Mammary epithelial cell (primary cell): ENCODE measurements around the gene TMEM141.

Experiments used
- CTCF ChIP-seq, 2 donors: IDR thresholded peaks in 1 of 2; conservative IDR thresholded peaks in 1 of 2; 2 replicates each; pipeline ENCODE4 v1.5.1; 2011 to 2012; ENCODE audit warnings: inconsistent platforms in 2 of 2, low read length in 2 of 2, mild to moderate bottlenecking in 2 of 2, control low read depth in 1 of 2, low read depth in 1 of 2; ENCODE audit not compliant: insufficient read depth in 1 of 2; ENCODE audit errors: extremely low read depth in 1 of 2
- EZH2 ChIP-seq: IDR thresholded peaks from 2 replicates; pipeline ENCODE4 v1.6.1; 2012; ENCODE audit warnings: low read length, inconsistent platforms, borderline replicate concordance

GRCh38 chr9:136757751-136758140 is 33.4 kb upstream of the TMEM141 start:
- TF ChIP-seq CTCF (conservative IDR thresholded peaks at IDR 0.05 in 1 of 2, IDR thresholded peaks at IDR 0.05 in 1 of 2; ENCODE audit: extremely low read depth in 1 of 2, insufficient read depth in 1 of 2, low read depth in 1 of 2, low read length in 2 of 2) (no peak), EZH2 (no peak)
